Right renal pelvis (tissue), 4 donors: ENCODE data around the gene NPHP1. TPM values are rescaled to one million over a fixed set of nuclear protein-coding genes. Genes with fewer than 3 reads are reported as not detected.
A peak's percentile ranks its signal among the peaks of the same experiment; 100 is the strongest.
"Not testable (repeated sequence)": the region's sequence is repeated elsewhere in the genome, so short reads cannot be mapped to it uniquely, and the experiment has no call there.

Source experiments
- DNase-seq, 4 donors: peaks; one replicate each; pipeline ENCODE4 v3.0.0-alpha.2; 2013; ENCODE audit warnings: low read depth in 4 of 4, low spot score in 3 of 4, missing footprints in 1 of 4
- polyA plus RNA-seq, 4 donors: library from polyadenylated mRNA; unstranded; fragments of 120-200 nt; gene quantifications; one replicate each; pipeline ENCODE4 v1.2.1, GENCODE V29; 2013; ENCODE audit not compliant: insufficient read length in 4 of 4

Gene NPHP1
- 10 to 100 TPM; 13.8 to 20.8 (median 15.7) TPM for polyA plus RNA-seq

DNA sequence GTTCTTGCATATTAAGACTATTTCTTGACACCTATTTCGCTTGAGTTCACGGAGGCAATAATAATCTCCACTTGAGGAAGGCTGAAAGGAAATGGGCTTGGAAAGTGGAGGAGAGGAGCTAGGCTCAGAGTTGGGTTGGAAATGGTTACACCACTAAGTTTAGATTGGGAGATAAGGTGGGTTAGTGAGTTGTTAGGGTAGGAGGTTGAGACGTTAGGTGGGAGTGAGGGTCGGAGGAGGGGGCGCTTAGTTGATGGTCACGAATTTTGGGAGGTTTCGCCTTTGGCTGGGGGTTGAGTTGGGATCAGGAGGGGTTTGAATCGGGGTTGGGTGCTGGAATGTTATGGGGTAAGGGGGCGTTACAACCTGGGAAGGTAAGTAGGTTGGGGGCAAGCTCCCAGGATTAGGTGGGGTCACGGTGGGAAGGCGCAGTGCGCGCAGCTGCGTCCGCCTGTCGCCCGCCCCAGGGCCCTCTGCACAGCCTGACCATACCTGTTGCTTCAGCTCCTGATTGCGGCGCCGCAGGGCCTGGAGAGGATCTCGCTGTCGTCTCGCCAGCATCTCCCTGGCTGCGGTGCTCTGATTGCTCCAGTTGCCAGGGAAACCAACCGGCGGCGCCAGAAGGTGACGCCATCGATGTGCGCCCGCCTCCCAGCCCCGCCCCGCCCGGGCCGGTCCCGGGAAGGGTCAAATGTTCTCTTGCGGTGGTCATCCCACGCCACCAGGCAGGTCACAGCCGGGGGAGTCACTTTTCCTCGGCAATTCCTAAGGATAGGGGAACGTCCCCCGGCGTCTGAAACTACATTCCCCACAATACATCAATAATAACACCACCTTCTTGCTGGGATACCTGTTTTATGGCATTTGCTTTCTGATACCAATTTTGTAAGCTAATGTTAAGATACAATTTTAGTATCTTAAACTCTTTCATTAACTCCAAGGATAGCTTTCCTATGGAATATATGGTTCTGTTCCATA, at the start of gene NPHP1:
TSS of gene NPHP1 (minus strand) at position 606 of the 978 bp plus-strand sequence. CDS start at position 561, 45 bp downstream.
- DNase-seq, result peak; percentile 65 to 80 (median 71)

DNA sequence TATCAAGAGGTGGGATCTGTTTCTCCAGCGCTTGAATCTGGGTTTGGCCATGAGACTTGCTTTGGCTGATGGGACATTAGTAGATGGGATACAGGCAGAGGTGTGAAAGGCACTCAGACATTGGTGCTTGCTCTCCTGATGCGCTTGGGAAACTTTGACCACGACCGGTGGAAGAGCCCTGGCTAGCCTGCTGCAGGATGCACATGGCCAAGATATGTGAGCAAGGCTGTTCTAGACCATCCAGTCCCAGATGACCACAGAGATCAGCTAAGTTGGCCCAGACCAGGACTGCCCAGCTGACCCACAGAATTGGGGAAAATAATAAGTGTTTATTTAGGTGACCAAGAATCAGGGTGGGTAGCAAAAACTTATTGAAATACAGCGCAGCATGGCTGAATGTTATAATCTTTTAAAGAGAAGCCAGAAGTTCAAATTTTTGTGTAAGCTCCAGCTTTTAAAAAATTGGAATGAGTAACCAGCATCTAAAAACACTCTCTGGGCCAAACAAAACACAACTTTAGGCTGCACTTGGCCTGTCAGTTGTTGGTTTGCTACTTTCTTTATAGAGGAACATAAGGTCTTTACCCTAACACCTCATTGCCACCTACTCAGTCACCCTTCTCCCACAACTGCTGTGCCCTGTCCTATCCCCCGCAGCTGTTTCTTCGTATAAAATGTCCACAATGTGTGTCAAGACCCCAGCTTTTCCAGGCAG, 43.4 kb upstream of the NPHP1 start:
- not testable (repeated sequence) for DNase-seq

GRCh38 chr2:110245488-110246435, 40.9 kb upstream of the NPHP1 start:
- not testable (repeated sequence) for DNase-seq

DNA sequence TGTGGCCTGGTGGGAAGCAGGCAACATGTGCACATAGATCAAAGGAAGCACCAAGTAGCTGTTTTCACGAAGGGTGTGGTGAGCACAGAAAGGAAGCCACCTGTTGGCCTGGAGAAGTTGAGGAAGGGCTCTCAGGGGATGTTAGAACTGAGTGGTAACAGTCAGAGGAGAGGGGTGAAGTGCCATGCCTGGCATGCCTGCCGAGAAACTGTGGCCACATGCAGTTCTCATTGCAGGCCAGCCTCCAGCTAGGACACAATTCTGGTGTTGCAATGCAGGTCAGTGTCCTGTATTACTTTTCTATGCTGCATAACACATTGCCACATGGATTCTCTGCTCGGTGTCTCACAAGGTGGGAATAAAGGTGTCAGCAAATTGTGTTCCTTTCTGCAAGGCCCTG, 38.5 kb upstream of the NPHP1 start:
- DNase-seq, result not testable (repeated sequence)

GRCh38 chr2:110234514-110234913, 29.7 kb upstream of the NPHP1 start:
- not testable (repeated sequence) for DNase-seq

- DNase-seq, result not testable (repeated sequence)
Observed at GRCh38 chr2:110229886-110230285, 25.1 kb upstream of the NPHP1 start.

- DNase-seq, result not testable (repeated sequence)
Observed at GRCh38 chr2:110222626-110223025, 17.8 kb upstream of the NPHP1 start.

- no peak for DNase-seq
Observed at GRCh38 chr2:110221938-110222337, 17.1 kb upstream of the NPHP1 start.

- no peak for DNase-seq
Observed at GRCh38 chr2:110220190-110220564, 15.4 kb upstream of the NPHP1 start.

GRCh38 chr2:110219496-110220189, 14.8 kb upstream of the NPHP1 start:
- DNase-seq, result no peak

GRCh38 chr2:110218889-110219288, 14.1 kb upstream of the NPHP1 start:
- not testable (repeated sequence) for DNase-seq

DNA sequence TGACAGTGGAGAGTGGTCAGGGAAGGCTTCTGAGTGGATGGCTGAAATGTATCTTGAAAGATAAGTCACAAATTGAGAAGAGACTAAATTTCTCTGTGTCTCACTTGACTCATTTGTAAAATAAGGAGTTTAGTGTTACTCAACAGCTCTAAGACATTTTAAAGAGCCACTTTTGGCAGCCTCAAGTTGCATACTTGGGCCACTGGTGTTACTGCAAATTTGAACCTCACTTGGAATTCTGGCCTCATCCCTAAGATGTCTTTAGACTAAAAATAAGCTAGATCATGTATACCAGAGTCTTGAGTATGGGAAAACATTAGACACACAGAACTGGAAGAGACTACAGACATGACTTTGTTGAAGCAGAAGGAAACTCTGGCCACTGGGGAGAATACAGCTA, 12.0 kb upstream of the NPHP1 start:
- no peak for DNase-seq

- no peak for DNase-seq
Observed at GRCh38 chr2:110216199-110216598, 11.4 kb upstream of the NPHP1 start.

DNA sequence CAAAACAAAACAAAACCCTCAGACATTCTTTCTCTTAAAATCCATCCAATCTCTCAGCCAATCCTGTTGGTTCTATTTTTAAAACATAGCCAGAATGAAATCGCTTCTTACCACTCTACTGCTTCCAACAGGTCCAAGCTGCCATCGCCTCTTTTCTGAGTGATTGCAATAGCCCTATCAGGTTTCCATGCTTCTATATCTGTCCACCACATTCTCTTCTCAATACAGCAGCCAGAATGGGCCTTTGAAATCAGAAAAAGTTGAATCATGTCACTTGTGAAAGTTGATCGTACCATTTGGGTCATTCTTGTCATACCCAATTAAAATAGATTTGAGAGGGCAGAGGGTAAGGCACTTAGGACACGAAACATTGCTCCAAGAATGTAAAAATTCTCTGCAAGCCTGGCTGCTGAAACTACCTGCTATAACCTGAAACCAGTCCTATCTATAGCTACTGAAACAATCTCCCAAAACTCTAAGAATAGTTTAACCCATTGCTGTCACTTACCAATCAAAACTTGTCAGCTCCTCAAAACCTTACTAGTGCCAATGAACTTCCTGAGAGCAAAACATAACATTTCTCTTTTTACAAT, 10.8 kb upstream of the NPHP1 start:
- DNase-seq, result no peak

DNA sequence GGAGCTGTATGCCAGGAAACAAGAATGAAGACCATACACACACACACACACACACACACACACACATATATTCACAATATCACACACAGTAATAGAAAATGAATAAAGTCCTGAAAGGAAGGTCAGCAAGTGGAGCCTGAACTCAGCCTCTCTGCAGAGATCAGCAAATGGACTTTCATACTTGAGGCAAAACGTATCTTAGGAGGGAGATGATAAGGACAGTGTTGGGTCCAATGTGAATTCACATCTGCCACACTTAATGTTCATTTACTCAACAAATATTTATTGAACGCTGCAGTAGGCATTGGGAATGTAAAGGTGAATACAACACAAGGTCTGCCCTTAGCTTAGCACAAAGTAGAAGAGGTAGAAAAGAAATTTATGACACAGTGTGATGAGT, 10.3 kb upstream of the NPHP1 start:
- DNase-seq, result no peak

GRCh38 chr2:110213522-110213921, 8.7 kb upstream of the NPHP1 start:
- DNase-seq, result not testable (repeated sequence)

- peak in 3 of 4 donors; percentile 55 to 80 (median 59) for DNase-seq
Observed at GRCh38 chr2:110211938-110212858, 7.4 kb upstream of the NPHP1 start, which contains the start of gene MTLN. TSS of gene MTLN (minus strand) at chr2:110212547. CDS start at chr2:110212525, 22 bp downstream.
